Measurements from ENCODE around the gene SLC22A17.

SLC22A17 gene

GRCh38 chr14:23307146-23307530 lies 45.5 kb downstream of the SLC22A17 start:
- Mint-ChIP-seq H3K4me3 (peak overlapping the region; percentile 88), H3K27ac (peak overlapping the region; percentile 87), H3K27me3 (no peaks in the 10 kb centered on the region), H3K36me3 (ENCODE audit: low read depth) (peaks cover 61% of the 10 kb centered on the region), H3K9me3 (no peaks in the 10 kb centered on the region), H3K4me1 (ENCODE audit: low read depth) (peaks cover 76% of the 10 kb centered on the region)
- intact Hi-C loops (cut with micrococcal nuclease), result no loop called here

- Mint-ChIP-seq H3K9me3 (no peaks in the 10 kb centered on the region), H3K4me3 (peak within 1 kb of the TSS; percentile 88), H3K27ac (peak within 1 kb of the TSS; percentile 87), H3K4me1 (ENCODE audit: low read depth) (peaks cover 76% of the 10 kb centered on the region), H3K27me3 (no peaks in the 10 kb centered on the region), H3K36me3 (ENCODE audit: low read depth) (peaks cover 58% of the 10 kb centered on the region)
- intact Hi-C loops (cut with micrococcal nuclease), result no loop called here
Measured at GRCh38 chr14:23306412-23307145, 46.1 kb downstream of the SLC22A17 start, which contains the start of gene BCL2L2. TSS of gene BCL2L2 (plus strand) at chr14:23306833. CDS start at chr14:23307768, 935 bp downstream.

- Mint-ChIP-seq H3K4me1 (ENCODE audit: low read depth) (peaks cover 63% of the 10 kb centered on the region), H3K9me3 (no peaks in the 10 kb centered on the region), H3K27me3 (no peaks in the 10 kb centered on the region), H3K4me3 (peak within 1 kb of the TSS; percentile 86), H3K27ac (peak within 1 kb of the TSS; percentile 98), H3K36me3 (ENCODE audit: low read depth) (peaks cover 48% of the 10 kb centered on the region)
- intact Hi-C loops (cut with micrococcal nuclease), result no loop called here
Measured at GRCh38 chr14:23302290-23303225, 50.1 kb downstream of the SLC22A17 start, which contains the start of gene PPP1R3E. TSS of gene PPP1R3E (minus strand) at chr14:23302859. CDS start at chr14:23302576, 283 bp downstream.

- Mint-ChIP-seq H3K27me3 (no peaks in the 10 kb centered on the region), H3K4me1 (ENCODE audit: low read depth) (peaks cover 57% of the 10 kb centered on the region), H3K4me3 (peak overlapping the region; percentile 86), H3K27ac (peak overlapping the region; percentile 98), H3K9me3 (no peaks in the 10 kb centered on the region), H3K36me3 (ENCODE audit: low read depth) (peaks cover 48% of the 10 kb centered on the region)
- intact Hi-C loops (cut with micrococcal nuclease), result loop anchor here (1.0 to 2.0 kb wide), 2 partner anchors 15 to 19 kb away; partner anchors contain the start of genes HOMEZ and PABPN1
Measured at GRCh38 chr14:23301969-23302289, 50.8 kb downstream of the SLC22A17 start.

- Mint-ChIP-seq H3K4me1 (ENCODE audit: low read depth) (peaks cover 52% of the 10 kb centered on the region), H3K27me3 (no peaks in the 10 kb centered on the region), H3K27ac (peak overlapping the region; percentile 98), H3K36me3 (ENCODE audit: low read depth) (peaks cover 48% of the 10 kb centered on the region), H3K9me3 (no peaks in the 10 kb centered on the region), H3K4me3 (peak overlapping the region; percentile 92)
- intact Hi-C loops (cut with micrococcal nuclease), result loop anchor here (1.0 to 2.0 kb wide), 2 partner anchors 15 to 20 kb away; partner anchors contain the start of genes HOMEZ and PABPN1
Measured at GRCh38 chr14:23301288-23301968, 51.3 kb downstream of the SLC22A17 start.

GRCh38 chr14:23300687-23301223 lies 51.9 kb downstream of the SLC22A17 start:
- H3K27ac Mint-ChIP-seq, result peak overlapping the region; percentile 98
- peaks cover 52% of the 10 kb centered on the region for H3K36me3 Mint-ChIP-seq (ENCODE audit: low read depth)
- intact Hi-C loops (cut with micrococcal nuclease), result loop anchor here (1.0 to 2.0 kb wide), 2 partner anchors 14 to 21 kb away; partner anchors contain the start of genes HOMEZ and PABPN1
- H3K4me1 Mint-ChIP-seq (ENCODE audit: low read depth), result peaks cover 45% of the 10 kb centered on the region
- H3K9me3 Mint-ChIP-seq, result no peaks in the 10 kb centered on the region
- H3K4me3 Mint-ChIP-seq, result peak overlapping the region; percentile 92
- H3K27me3 Mint-ChIP-seq, result no peaks in the 10 kb centered on the region

GRCh38 chr14:23299986-23300686 lies 52.6 kb downstream of the SLC22A17 start:
- Mint-ChIP-seq H3K4me3 (peak overlapping the region; percentile 92), H3K27me3 (no peaks in the 10 kb centered on the region), H3K9me3 (no peaks in the 10 kb centered on the region), H3K4me1 (ENCODE audit: low read depth) (peaks cover 39% of the 10 kb centered on the region), H3K36me3 (ENCODE audit: low read depth) (peaks cover 52% of the 10 kb centered on the region), H3K27ac (peak overlapping the region; percentile 98)
- intact Hi-C loops (cut with micrococcal nuclease), result loop anchor here (2.0 kb wide), 1 partner anchor 13 kb away; the partner anchor contains the start of gene HOMEZ

- no peaks in the 10 kb centered on the region for H3K9me3 Mint-ChIP-seq
- peaks cover 52% of the 10 kb centered on the region for H3K36me3 Mint-ChIP-seq (ENCODE audit: low read depth)
- intact Hi-C loops (cut with micrococcal nuclease), result no loop called here
- peak overlapping the region; percentile 2 for H3K4me3 Mint-ChIP-seq
- peaks cover 39% of the 10 kb centered on the region for H3K4me1 Mint-ChIP-seq (ENCODE audit: low read depth)
- H3K27ac Mint-ChIP-seq, result peak overlapping the region; percentile 98
- no peaks in the 10 kb centered on the region for H3K27me3 Mint-ChIP-seq
Measured at GRCh38 chr14:23299211-23299957, 53.3 kb downstream of the SLC22A17 start.

- Mint-ChIP-seq H3K4me3 (no peak overlapping the region), H3K27ac (no peak overlapping the region), H3K4me1 (ENCODE audit: low read depth) (peaks cover 38% of the 10 kb centered on the region), H3K36me3 (ENCODE audit: low read depth) (peaks cover 51% of the 10 kb centered on the region), H3K9me3 (no peaks in the 10 kb centered on the region), H3K27me3 (peaks cover 4% of the 10 kb centered on the region)
- intact Hi-C loops (cut with micrococcal nuclease), result no loop called here
Measured at GRCh38 chr14:23297611-23298277, 54.9 kb downstream of the SLC22A17 start.

- H3K27ac Mint-ChIP-seq, result no peak overlapping the region
- no peaks in the 10 kb centered on the region for H3K9me3 Mint-ChIP-seq
- H3K4me1 Mint-ChIP-seq (ENCODE audit: low read depth), result peaks cover 33% of the 10 kb centered on the region
- intact Hi-C loops (cut with micrococcal nuclease), result no loop called here
- peaks cover 4% of the 10 kb centered on the region for H3K27me3 Mint-ChIP-seq
- no peak overlapping the region for H3K4me3 Mint-ChIP-seq
- H3K36me3 Mint-ChIP-seq (ENCODE audit: low read depth), result peaks cover 45% of the 10 kb centered on the region
Measured at GRCh38 chr14:23297096-23297495, 55.6 kb downstream of the SLC22A17 start.

All from dendritic cell treated with granulocyte-macrophage colony-stimulating factor and Interleukin-4, amounts not matched to agents 40 ng/mL and 50 ng/mL, for 4 days (primary cell).